C4-2B (cell line): Measurements from ENCODE around the gene CMTM3.

Experiments used
- H3K27ac ChIP-seq: fragments of 450-650 bp; 2 replicates; pipeline ENCODE4 v1.5.1; 2017
- CTCF ChIP-seq: fragments of 450-650 bp; conservative IDR thresholded peaks from 2 replicates; pipeline ENCODE4 v1.5.1; 2017; ENCODE audit warnings: mild to moderate bottlenecking
- ZFX ChIP-seq: fragments of 450-650 bp; IDR thresholded peaks from 2 replicates; pipeline ENCODE4 v1.6.1; 2017

The CMTM3 gene

GRCh38 chr16:66634527-66635196 is 30.2 kb downstream of the CMTM3 start:
- TF ChIP-seq ZFX (no peak), CTCF (no peak)
- no peak overlapping the region for H3K27ac ChIP-seq

GRCh38 chr16:66635406-66635805 is 30.9 kb downstream of the CMTM3 start:
- H3K27ac ChIP-seq: no peak overlapping the region
- TF ChIP-seq CTCF (no peak), ZFX (no peak)

GRCh38 chr16:66636199-66636598 is 31.7 kb downstream of the CMTM3 start:
- TF ChIP-seq CTCF (no peak), ZFX (no peak)
- H3K27ac ChIP-seq: no peak overlapping the region

GRCh38 chr16:66637806-66638205 is 33.3 kb downstream of the CMTM3 start:
- no peak overlapping the region for H3K27ac ChIP-seq
- TF ChIP-seq CTCF: no peak
- TF ChIP-seq ZFX: no peak

GRCh38 chr16:66639091-66639885 is 34.8 kb downstream of the CMTM3 start:
- no peak overlapping the region for H3K27ac ChIP-seq
- TF ChIP-seq ZFX: no peak
- no peak for TF ChIP-seq CTCF

- no peak overlapping the region for H3K27ac ChIP-seq
- TF ChIP-seq ZFX (no peak), CTCF (no peak)
Measured at GRCh38 chr16:66640724-66641314, 36.3 kb downstream of the CMTM3 start.

GRCh38 chr16:66641387-66641786 is 36.9 kb downstream of the CMTM3 start:
- no peak overlapping the region for H3K27ac ChIP-seq
- TF ChIP-seq ZFX: no peak
- no peak for TF ChIP-seq CTCF
